ENCODE results near the gene RTL10.

GRCh38 chr22:19811211-19811621, 43.5 kb downstream of the RTL10 start:
- TF ChIP-seq CTCF (optimal IDR thresholded peaks at IDR 0.05 in 1 of 3, IDR thresholded peaks at IDR 0.05 in 1 of 3, conservative IDR thresholded peaks at IDR 0.05 in 1 of 3; ENCODE audit: extremely low read depth in 1 of 3, insufficient read depth in 2 of 3, low read length in 3 of 3), result no peak
- TF ChIP-seq EZH2 (IDR thresholded peaks at IDR 0.05; ENCODE audit: low read length), result no peak
